Gastroesophageal sphincter (tissue), 4 donors: ENCODE results near the gene SNRNP200. TPM values are rescaled to one million over a fixed set of nuclear protein-coding genes. Genes with fewer than 3 reads are reported as not detected.
A peak's percentile ranks its signal among the peaks of the same experiment; 100 is the strongest.

Source experiments
- ATAC-seq: fragments of 150-250 bp; one replicate; pipeline ENCODE4 v1.9.1; 2016; ENCODE audit warnings: mild to moderate bottlenecking, moderate library complexity
- H3K27ac ChIP-seq, 4 donors: fragments of 200-600 bp; sonication (generic) in 3 of 4; 1 replicate in 3 of 4; 2 replicates in 1 of 4; pipeline ENCODE4 v1.5.1; 2016 to 2019
- H3K27me3 ChIP-seq: fragments of 200-600 bp; sonication (generic); one replicate; pipeline ENCODE4 v1.5.1; 2019
- H3K36me3 ChIP-seq, 2 donors: fragments of 200-600 bp; sonication (generic); one replicate each; pipeline ENCODE4 v1.5.1; 2019; ENCODE audit warnings: control low read depth in 1 of 2
- H3K4me1 ChIP-seq, 3 donors: fragments of 200-600 bp; sonication (generic); 1 replicate in 2 of 3; 2 replicates in 1 of 3; pipeline ENCODE4 v1.5.1; 2016 to 2019; ENCODE audit warnings: control low read depth in 2 of 3
- H3K4me3 ChIP-seq, 2 donors: fragments of 200-600 bp; sonication (generic); one replicate each; pipeline ENCODE4 v1.5.1; 2019; ENCODE audit warnings: mild to moderate bottlenecking in 1 of 2, moderate library complexity in 1 of 2
- H3K9me3 ChIP-seq, 3 donors: fragments of 200-600 bp; sonication (generic); one replicate each; pipeline ENCODE4 v1.5.1; 2017 to 2019; ENCODE audit warnings: control low read depth in 2 of 3
- EP300 ChIP-seq: sonication (generic); formaldehyde crosslinking; IDR thresholded peaks from one replicate; pipeline ENCODE4 v1.6.1; 2017; ENCODE audit warnings: antibody characterized with exemption, mild to moderate bottlenecking
- POLR2A ChIP-seq, 2 donors: fragments of 450-650 bp; IDR thresholded peaks; one replicate each; pipeline ENCODE4 v1.6.1; 2017; ENCODE audit warnings: antibody characterized with exemption in 2 of 2, mild to moderate bottlenecking in 2 of 2, moderate library complexity in 1 of 2
- POLR2AphosphoS5 ChIP-seq: sonication (generic); formaldehyde crosslinking; IDR thresholded peaks from one replicate; pipeline ENCODE4 v1.6.1; 2017; ENCODE audit warnings: antibody characterized with exemption
- WGBS, 2 donors: methylation state at CpG; one replicate each; pipeline ENCODE4 v1.1.5; 2018; ENCODE audit warnings: low coverage in 1 of 2; 5-methylcytosine and 5-hydroxymethylcytosine counted together
- total RNA-seq, 4 donors: library from RNA; depleted of rRNA; stranded (reverse); fragments of >200 nt; gene quantifications; one replicate each; pipeline ENCODE4 v1.1.0, GENCODE V29; 2016
- TF ChIP-seq, protein P1 (sequence below), 4 experiments: fragments of 200-600 bp in 2 of 4; fragments of 450-650 bp in 2 of 4; sonication (generic) in 1 of 4; IDR thresholded peaks; one replicate each; pipeline ENCODE4 v1.5.1; 2017 to 2019; ENCODE audit warnings: antibody characterized with exemption in 4 of 4, mild to moderate bottlenecking in 2 of 4, moderate library complexity in 2 of 4

Gene SNRNP200
- total RNA-seq, 4 donors from 2014 or later, result 63.4 to 108 (median 98.3) TPM

DNA sequence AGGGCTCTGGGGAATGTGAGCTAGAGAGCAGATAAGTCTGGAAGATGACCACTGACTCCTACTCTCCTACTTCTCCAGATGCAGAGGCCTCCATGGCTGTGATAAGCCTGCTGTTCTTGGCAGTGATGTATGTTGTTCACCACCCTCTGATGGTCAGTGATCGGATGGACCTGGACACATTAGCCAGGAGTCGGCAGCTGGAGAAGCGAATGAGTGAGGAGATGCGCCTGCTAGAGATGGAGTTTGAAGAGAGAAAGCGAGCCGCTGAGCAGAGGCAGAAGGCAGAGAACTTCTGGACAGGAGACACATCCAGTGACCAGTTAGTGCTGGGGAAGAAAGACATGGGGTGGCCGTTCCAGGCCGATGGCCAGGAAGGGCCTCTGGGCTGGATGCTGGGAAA is 21.2 kb upstream of the SNRNP200 start:
- H3K4me3 ChIP-seq, result no peak overlapping the region
- 84 to 100% methylated on average over 2 of the region's 8 CpGs for WGBS, 2 donors
- H3K36me3 ChIP-seq, result no peaks in the 10 kb centered on the region
- no peaks in the 10 kb centered on the region for H3K9me3 ChIP-seq
- H3K4me1 ChIP-seq, result peaks cover 0 to 24% (median 0%) of the 10 kb centered on the region in 3 donors
- H3K27ac ChIP-seq, result no peak overlapping the region
- TF ChIP-seq POLR2AphosphoS5 (no peak), EP300 (no peak), POLR2A (IDR thresholded peaks at IDR 0.05) (no peak)
- TF ChIP-seq, protein P1, sequence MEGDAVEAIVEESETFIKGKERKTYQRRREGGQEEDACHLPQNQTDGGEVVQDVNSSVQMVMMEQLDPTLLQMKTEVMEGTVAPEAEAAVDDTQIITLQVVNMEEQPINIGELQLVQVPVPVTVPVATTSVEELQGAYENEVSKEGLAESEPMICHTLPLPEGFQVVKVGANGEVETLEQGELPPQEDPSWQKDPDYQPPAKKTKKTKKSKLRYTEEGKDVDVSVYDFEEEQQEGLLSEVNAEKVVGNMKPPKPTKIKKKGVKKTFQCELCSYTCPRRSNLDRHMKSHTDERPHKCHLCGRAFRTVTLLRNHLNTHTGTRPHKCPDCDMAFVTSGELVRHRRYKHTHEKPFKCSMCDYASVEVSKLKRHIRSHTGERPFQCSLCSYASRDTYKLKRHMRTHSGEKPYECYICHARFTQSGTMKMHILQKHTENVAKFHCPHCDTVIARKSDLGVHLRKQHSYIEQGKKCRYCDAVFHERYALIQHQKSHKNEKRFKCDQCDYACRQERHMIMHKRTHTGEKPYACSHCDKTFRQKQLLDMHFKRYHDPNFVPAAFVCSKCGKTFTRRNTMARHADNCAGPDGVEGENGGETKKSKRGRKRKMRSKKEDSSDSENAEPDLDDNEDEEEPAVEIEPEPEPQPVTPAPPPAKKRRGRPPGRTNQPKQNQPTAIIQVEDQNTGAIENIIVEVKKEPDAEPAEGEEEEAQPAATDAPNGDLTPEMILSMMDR (IDR thresholded peaks at IDR 0.05), result no peak
- peaks cover 58% of the 10 kb centered on the region for H3K27me3 ChIP-seq
- no peak for ATAC-seq

DNA sequence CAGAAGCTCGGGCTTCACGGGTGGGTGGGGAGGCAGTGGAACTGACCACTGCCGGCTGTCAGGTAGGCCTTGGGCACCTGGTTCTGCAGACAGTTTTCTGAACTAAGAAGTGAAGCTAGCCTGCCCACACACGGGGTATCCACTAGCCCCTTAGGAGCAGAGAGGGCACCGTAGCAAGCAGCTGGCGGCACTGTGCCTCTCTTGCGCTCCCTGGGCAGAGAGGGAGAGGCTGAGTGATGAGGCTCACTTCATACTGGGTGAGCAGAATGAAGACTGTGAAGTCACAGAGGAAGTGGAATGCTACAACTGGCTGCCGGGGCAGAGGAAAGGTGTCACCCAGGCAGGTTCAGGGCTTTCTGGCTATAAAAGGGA is 20.5 kb upstream of the SNRNP200 start:
- WGBS, 2 donors, result 41% methylated on average over 3 of the region's 8 CpGs; no CpG with 5 or more reads in 1 of the 2 donors

DNA sequence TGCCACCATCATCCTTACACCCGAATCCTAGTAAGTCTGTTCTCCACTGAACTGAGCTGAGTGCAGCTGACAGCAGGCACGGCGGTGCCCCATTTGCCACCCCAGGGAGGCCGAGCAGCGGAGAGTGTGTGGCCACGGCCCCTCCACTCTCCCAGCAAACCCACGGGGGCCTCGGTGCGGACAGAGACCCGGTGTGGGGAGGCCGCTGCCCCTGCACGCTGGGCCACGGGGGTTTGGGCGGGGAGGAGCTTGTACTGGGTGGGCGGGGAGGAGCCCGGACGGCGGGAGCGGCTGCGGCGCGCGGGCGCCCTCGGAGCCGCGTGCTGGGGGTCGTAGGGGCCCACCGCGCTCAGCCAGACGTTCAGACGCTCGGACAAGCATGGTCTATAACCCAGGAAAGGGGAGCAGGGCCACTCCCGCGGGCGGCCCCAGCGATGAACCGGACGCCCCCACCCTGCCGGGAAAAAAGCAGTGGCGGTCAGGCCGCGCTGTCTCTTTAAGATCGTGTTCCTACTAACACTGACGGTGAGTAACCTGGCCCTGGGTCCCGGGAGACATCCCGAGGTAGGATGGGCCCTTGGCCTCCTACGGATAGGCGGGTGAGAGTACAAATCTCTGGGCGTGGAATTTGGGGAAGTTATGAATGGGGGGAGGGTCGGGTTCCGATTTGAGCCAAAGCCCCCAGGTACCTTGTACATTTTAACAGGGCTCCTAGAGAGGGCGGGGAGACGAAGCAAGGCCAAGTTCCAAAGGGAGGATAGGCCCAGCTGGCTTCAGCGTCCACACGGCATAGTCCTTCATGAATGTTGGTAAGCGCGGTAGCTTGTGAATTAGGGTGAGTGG is 19.9 kb upstream of the SNRNP200 start, which contains the start of gene ITPRIPL1:
Gene ITPRIPL1 (plus strand): TSS at position 277 of the 843 bp plus-strand sequence. CDS start 523 bp downstream, at position 800.
- H3K4me3 ChIP-seq, result peak within 1 kb of the TSS; percentile 10 to 57
- TF ChIP-seq, protein P1 (IDR thresholded peaks at IDR 0.05), result no peak
- TF ChIP-seq POLR2AphosphoS5, result no peak
- no peak for TF ChIP-seq EP300
- TF ChIP-seq POLR2A (IDR thresholded peaks at IDR 0.05), result no peak
- WGBS, 2 donors, result 20 to 27% methylated on average over 2 to 8 of the region's 58 CpGs
- peaks cover 0 to 34% (median 2%) of the 10 kb centered on the region in 3 donors for H3K4me1 ChIP-seq
- peaks cover 71% of the 10 kb centered on the region for H3K27me3 ChIP-seq
- H3K36me3 ChIP-seq, result no peaks in the 10 kb centered on the region
- peak within 1 kb of the TSS in 3 of 4 donors; percentile 17 to 65 (median 35) for H3K27ac ChIP-seq
- no peak for ATAC-seq
- H3K9me3 ChIP-seq, result no peaks in the 10 kb centered on the region

More for the DNA sequence above, 20.5 kb upstream of the SNRNP200 start:
- TF ChIP-seq POLR2AphosphoS5 (no peak), POLR2A (IDR thresholded peaks at IDR 0.05) (no peak), EP300 (no peak)
- TF ChIP-seq, protein P1 (IDR thresholded peaks at IDR 0.05), result no peak
- H3K36me3 ChIP-seq, result no peaks in the 10 kb centered on the region
- H3K27me3 ChIP-seq, result peaks cover 65% of the 10 kb centered on the region
- H3K27ac ChIP-seq, result peak overlapping the region in 2 of 4 donors; percentile 12 to 65
- peaks cover 0 to 31% (median 2%) of the 10 kb centered on the region in 3 donors for H3K4me1 ChIP-seq
- peak overlapping the region in 1 of 2 donors; percentile 57 for H3K4me3 ChIP-seq
- no peaks in the 10 kb centered on the region for H3K9me3 ChIP-seq
- ATAC-seq, result no peak

DNA sequence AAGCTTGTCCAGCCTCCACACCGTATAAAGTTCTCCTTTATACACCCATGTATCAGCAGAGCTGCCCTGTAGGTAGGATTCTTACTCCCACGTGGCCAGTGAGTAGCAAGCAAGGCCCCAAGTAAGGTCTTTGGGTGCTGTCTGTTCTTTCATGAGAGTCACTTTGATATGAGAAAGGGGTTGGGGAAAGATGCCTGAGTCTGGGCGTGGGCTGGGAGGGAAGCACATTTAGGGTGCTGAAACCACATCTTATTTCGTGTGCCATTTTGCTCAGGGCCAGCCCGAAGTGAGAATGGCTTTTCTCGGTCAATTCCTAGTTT is 19.3 kb upstream of the SNRNP200 start:
- 30 to 43% methylated on average over 2 of the region's 6 CpGs for WGBS, 2 donors
- H3K27ac ChIP-seq, result peak overlapping the region in 2 of 4 donors; percentile 35 to 65
- H3K27me3 ChIP-seq, result peaks cover 77% of the 10 kb centered on the region

More for the DNA sequence above, 19.3 kb upstream of the SNRNP200 start:
- no peak for ATAC-seq
- H3K9me3 ChIP-seq, result no peaks in the 10 kb centered on the region
- H3K4me3 ChIP-seq, result peak overlapping the region in 1 of 2 donors; percentile 57
- H3K4me1 ChIP-seq, result peaks cover 0 to 34% (median 2%) of the 10 kb centered on the region in 3 donors
- TF ChIP-seq POLR2A (IDR thresholded peaks at IDR 0.05) (no peak), EP300 (no peak), POLR2AphosphoS5 (no peak)
- TF ChIP-seq, protein P1 (IDR thresholded peaks at IDR 0.05), result no peak
- no peaks in the 10 kb centered on the region for H3K36me3 ChIP-seq
